ENCODE results near the gene ZCCHC14. TPM values are rescaled to one million over a fixed set of nuclear protein-coding genes. Genes with fewer than 3 reads are reported as not detected.

Gene ZCCHC14
- total and polyA plus RNA-seq, 2 of the 13 experiments (the other 11 are each of a cell fraction or from before 2014, with no cell fraction given): 12.4 to 12.5 TPM

- peak; percentile 42; the same call in 1 of the 2 replicates for TF ChIP-seq PATZ1 (CRISPR knock-in tag; IDR thresholded peaks at IDR 0.05)
- peak; percentile 63; the same call in 1 of the 2 replicates for TF ChIP-seq ZNF33A (CRISPR knock-in tag; IDR thresholded peaks at IDR 0.05; ENCODE audit: borderline replicate concordance)
- 0 out of 2 replicates have a peak, but pooled peaks have one; percentile 50 for TF ChIP-seq ZNF607 (CRISPR knock-in tag; IDR thresholded peaks at IDR 0.05; ENCODE audit: borderline replicate concordance)
- peak; percentile 15; the same call in 1 of the 2 replicates for TF ChIP-seq HMG20B (CRISPR knock-in tag; conservative IDR thresholded peaks at IDR 0.05)
- TF ChIP-seq HIC2 (CRISPR knock-in tag; IDR thresholded peaks at IDR 0.05; ENCODE audit: low read depth): peak; percentile 42; the same call in 1 of the 2 replicates
- peak; percentile 50 for TF ChIP-seq ZNF883 (CRISPR knock-in tag; IDR thresholded peaks at IDR 0.05; ENCODE audit: not compliant biosample characterization)
- peak; percentile 69; the same call in 1 of the 2 replicates for TF ChIP-seq MIER2 (CRISPR knock-in tag; IDR thresholded peaks at IDR 0.05)
- peak; percentile 57; the same call in 1 of the 2 replicates for TF ChIP-seq ZNF598 (CRISPR knock-in tag; IDR thresholded peaks at IDR 0.05; ENCODE audit: borderline replicate concordance)
- peak; percentile 70 for TF ChIP-seq HDAC2 (CRISPR knock-in tag; IDR thresholded peaks at IDR 0.05)
- 0 out of 2 replicates have a peak, but pooled peaks have one; percentile 31 for TF ChIP-seq ZNF205 (CRISPR knock-in tag; IDR thresholded peaks at IDR 0.05)
- TF ChIP-seq ZNF331 (CRISPR knock-in tag; IDR thresholded peaks at IDR 0.05): 0 out of 2 replicates have a peak, but pooled peaks have one; percentile 15
- peak; percentile 76; the same call in 1 of the 2 replicates for TF ChIP-seq NRL (CRISPR knock-in tag; IDR thresholded peaks at IDR 0.05; ENCODE audit: borderline replicate concordance)
- TF ChIP-seq SOX5 (CRISPR knock-in tag; IDR thresholded peaks at IDR 0.05; ENCODE audit: borderline replicate concordance): peak; percentile 61; the same call in 1 of the 2 replicates
- 0 out of 2 replicates have a peak, but pooled peaks have one; percentile 47 for TF ChIP-seq ZGPAT (CRISPR knock-in tag; IDR thresholded peaks at IDR 0.05)
- TF ChIP-seq KLF6 (CRISPR knock-in tag; IDR thresholded peaks at IDR 0.05): peak; percentile 41; the same call in 1 of the 2 replicates
- peak; percentile 47 for TF ChIP-seq DBP (CRISPR knock-in tag; IDR thresholded peaks at IDR 0.05; ENCODE audit: not compliant biosample characterization)
- 0 out of 2 replicates have a peak, but pooled peaks have one; percentile 18 for TF ChIP-seq SRF (IDR thresholded peaks at IDR 0.05; ENCODE audit: low read depth, low read length)
- peak; percentile 87; the same call in 1 of the 2 replicates for TF ChIP-seq ZNF563 (CRISPR knock-in tag; IDR thresholded peaks at IDR 0.05)
- TF ChIP-seq ZSCAN29 (CRISPR knock-in tag; conservative IDR thresholded peaks at IDR 0.05): peak; percentile 62; the same call in 1 of the 2 replicates
- peak; percentile 62; the same call in 1 of the 2 replicates for TF ChIP-seq ZNF891 (CRISPR knock-in tag; IDR thresholded peaks at IDR 0.05)
These were observed 4.4 kb upstream of the ZCCHC14 start (continued) for GRCh38 chr16:87497023-87497766.

All from HepG2 (cell line).